ENCODE results near the gene PARVB. TPM values are rescaled to one million over a fixed set of nuclear protein-coding genes. Genes with fewer than 3 reads are reported as not detected.

Gene PARVB
- total RNA-seq, 4 donors from 2014 or later: 120 to 201 (median 147) TPM

- peaks cover 23 to 30% of the 10 kb centered on the region in 2 donors for H3K4me1 ChIP-seq
- no peak for DNase-seq
- peak overlapping the region; percentile 82 to 95 (median 84) for H3K27ac ChIP-seq
- H3K9me3 ChIP-seq: no peaks in the 10 kb centered on the region
- peaks cover 0 to 9% of the 10 kb centered on the region in 2 donors for H3K36me3 ChIP-seq
- peak overlapping the region in 1 of 4 donors; percentile 37 for H3K4me3 ChIP-seq
- TF ChIP-seq POLR2A (IDR thresholded peaks at IDR 0.05): no peak
- TF ChIP-seq CTCF (IDR thresholded peaks at IDR 0.05 in 4 of 5, conservative IDR thresholded peaks at IDR 0.05 in 1 of 5): no peak
- in situ Hi-C loops (cut with MboI; ENCODE audit: low sequenced_read_pairs in 4 of 4) (loop anchor here (5.0 to 25.0 kb wide), 3 partner anchors 88 to 638 kb away; no protein-coding TSS in a partner anchor), intact Hi-C loops (cut with DNase I; ENCODE audit: low total_unique reads) (loop anchor here (2.0 to 10.0 kb wide), 2 partner anchors 57 to 175 kb away; no protein-coding TSS in a partner anchor)
- no peak for ATAC-seq
- no peaks in the 10 kb centered on the region for H3K27me3 ChIP-seq
These were observed 24.7 kb upstream of the PARVB start for GRCh38 chr22:43999378-43999777.

GRCh38 chr22:44000123-44000522 lies 24.0 kb upstream of the PARVB start:
- ATAC-seq (no peak), DNase-seq (no peak)
- Histone ChIP-seq H3K9me3 (no peaks in the 10 kb centered on the region), H3K4me1 (peaks cover 19 to 25% of the 10 kb centered on the region in 2 donors), H3K27ac (peak overlapping the region; percentile 82 to 95 (median 84)), H3K27me3 (no peaks in the 10 kb centered on the region), H3K4me3 (peak overlapping the region in 1 of 4 donors; percentile 37), H3K36me3 (peaks cover 0 to 9% of the 10 kb centered on the region in 2 donors)
- in situ Hi-C loops (cut with MboI; ENCODE audit: low sequenced_read_pairs in 4 of 4): no loop called here
- TF ChIP-seq CTCF (IDR thresholded peaks at IDR 0.05 in 4 of 5, conservative IDR thresholded peaks at IDR 0.05 in 1 of 5) (no peak), POLR2A (IDR thresholded peaks at IDR 0.05) (no peak)
- intact Hi-C loops (cut with DNase I; ENCODE audit: low total_unique reads): no loop called here

- Histone ChIP-seq H3K4me3 (no peak overlapping the region), H3K4me1 (peaks cover 19 to 25% of the 10 kb centered on the region in 2 donors), H3K27ac (peak overlapping the region in 2 of 4 donors; percentile 86 to 95), H3K9me3 (no peaks in the 10 kb centered on the region), H3K27me3 (no peaks in the 10 kb centered on the region), H3K36me3 (peaks cover 0 to 6% of the 10 kb centered on the region in 2 donors)
- DNase-seq (no peak), ATAC-seq (no peak)
- TF ChIP-seq CTCF (IDR thresholded peaks at IDR 0.05 in 4 of 5, conservative IDR thresholded peaks at IDR 0.05 in 1 of 5): no peak
- no peak for TF ChIP-seq POLR2A (IDR thresholded peaks at IDR 0.05)
- intact Hi-C loops (cut with DNase I; ENCODE audit: low total_unique reads) (no loop called here), in situ Hi-C loops (cut with MboI; ENCODE audit: low sequenced_read_pairs in 4 of 4) (no loop called here)
These were observed 22.6 kb upstream of the PARVB start for GRCh38 chr22:44001521-44001920.

GRCh38 chr22:44002324-44002723 lies 21.8 kb upstream of the PARVB start:
- intact Hi-C loops (cut with DNase I; ENCODE audit: low total_unique reads): no loop called here
- no peak for TF ChIP-seq CTCF (IDR thresholded peaks at IDR 0.05 in 4 of 5, conservative IDR thresholded peaks at IDR 0.05 in 1 of 5)
- TF ChIP-seq POLR2A (IDR thresholded peaks at IDR 0.05): no peak
- no peaks in the 10 kb centered on the region for H3K36me3 ChIP-seq

GRCh38 chr22:44002997-44003396 lies 21.1 kb upstream of the PARVB start:
- H3K9me3 ChIP-seq: no peaks in the 10 kb centered on the region
- ATAC-seq (no peak), DNase-seq (no peak)
- intact Hi-C loops (cut with DNase I; ENCODE audit: low total_unique reads) (no loop called here), in situ Hi-C loops (cut with MboI; ENCODE audit: low sequenced_read_pairs in 4 of 4) (no loop called here)
- peaks cover 19 to 23% of the 10 kb centered on the region in 2 donors for H3K4me1 ChIP-seq
- H3K36me3 ChIP-seq: no peaks in the 10 kb centered on the region
- no peak overlapping the region for H3K27ac ChIP-seq
- TF ChIP-seq POLR2A (IDR thresholded peaks at IDR 0.05): no peak
- TF ChIP-seq CTCF (IDR thresholded peaks at IDR 0.05 in 4 of 5, conservative IDR thresholded peaks at IDR 0.05 in 1 of 5): no peak
- H3K4me3 ChIP-seq: no peak overlapping the region
- H3K27me3 ChIP-seq: no peaks in the 10 kb centered on the region

More at GRCh38 chr22:44002324-44002723, 21.8 kb upstream of the PARVB start:
- Histone ChIP-seq H3K27me3 (no peaks in the 10 kb centered on the region), H3K27ac (peak overlapping the region in 1 of 4 donors; percentile 29), H3K4me3 (no peak overlapping the region), H3K4me1 (peaks cover 19 to 25% of the 10 kb centered on the region in 2 donors), H3K9me3 (no peaks in the 10 kb centered on the region)
- DNase-seq: no peak
- no peak for ATAC-seq
- in situ Hi-C loops (cut with MboI; ENCODE audit: low sequenced_read_pairs in 4 of 4): no loop called here

Data from gastrocnemius medialis (tissue), 4 donors.